HG03060 (cell line): ENCODE results near the gene SERF1A.
"Not testable (repeated sequence)": the region's sequence is repeated elsewhere in the genome, so short reads cannot be mapped to it uniquely, and the experiment has no call there.

ENCODE experiments used
- ATAC-seq: cut with Tn5 transposase; IDR thresholded peaks from one replicate; pipeline ENCODE4 v1.9.1; 2021; ENCODE audit warnings: low read depth, moderate number of reproducible peaks; ENCODE audit not compliant: unreplicated experiment

Gene SERF1A

DNA sequence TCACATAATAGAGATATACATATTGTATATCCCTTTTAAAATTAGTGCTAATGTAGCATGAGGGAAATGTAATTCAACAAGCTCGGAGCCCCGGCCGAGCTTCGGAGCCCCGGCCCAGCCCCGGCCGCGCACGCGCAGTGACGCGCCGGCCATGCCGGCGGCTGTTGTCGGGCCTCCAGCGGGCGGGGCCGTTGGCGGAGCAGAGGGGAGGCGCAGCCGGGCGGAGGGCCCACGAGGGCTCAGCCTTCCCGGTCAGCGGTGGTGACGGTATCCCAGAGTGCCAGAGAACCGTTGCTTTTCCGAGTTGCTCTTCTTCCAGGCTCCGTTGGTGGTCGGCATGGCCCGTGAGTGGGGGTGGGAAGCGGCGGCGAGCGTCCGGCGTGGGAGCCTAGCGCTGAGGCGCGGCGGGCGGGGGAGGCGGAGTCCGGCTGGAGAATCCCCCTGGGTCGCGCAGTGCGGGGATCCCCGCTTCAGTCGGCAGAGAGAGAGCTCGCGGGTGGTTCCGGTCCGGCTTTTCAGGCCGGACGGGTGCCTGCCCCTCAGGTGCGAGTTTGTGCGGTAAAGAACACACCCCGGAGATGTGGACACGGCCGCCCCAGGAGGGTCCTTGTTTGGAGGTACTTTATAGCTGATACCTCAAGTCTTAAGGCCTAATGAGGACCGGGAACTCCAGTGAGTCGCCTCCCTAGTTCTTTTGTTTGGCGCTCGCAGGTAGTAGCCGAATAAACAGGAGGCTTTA is at the start of gene SERF1A:
Gene SERF1A, plus strand, starts transcription at position 137 of the 739 bp plus-strand sequence. Its CDS starts 201 bp downstream, at position 338.
- peak; percentile 53 for ATAC-seq

DNA sequence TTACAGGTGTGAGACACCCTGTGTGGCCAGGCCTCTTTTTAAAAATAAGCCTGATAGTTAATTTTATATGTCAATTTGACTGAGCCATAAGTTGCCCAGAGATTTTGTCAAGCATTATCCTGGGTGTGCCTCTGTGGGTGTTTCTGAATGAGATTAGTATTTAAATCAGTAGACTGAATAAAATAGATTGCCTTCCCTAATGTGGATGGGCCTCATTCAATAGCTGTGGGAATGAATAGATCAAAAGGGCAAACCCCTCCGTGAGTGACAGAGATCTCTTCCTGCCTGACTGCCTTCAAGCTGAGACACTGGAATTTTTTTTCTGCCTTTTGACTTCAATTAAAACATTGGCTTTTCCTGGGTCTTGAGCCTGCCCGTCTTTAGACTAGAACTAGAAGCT is 33.7 kb upstream of the SERF1A start:
- ATAC-seq = not testable (repeated sequence)

DNA sequence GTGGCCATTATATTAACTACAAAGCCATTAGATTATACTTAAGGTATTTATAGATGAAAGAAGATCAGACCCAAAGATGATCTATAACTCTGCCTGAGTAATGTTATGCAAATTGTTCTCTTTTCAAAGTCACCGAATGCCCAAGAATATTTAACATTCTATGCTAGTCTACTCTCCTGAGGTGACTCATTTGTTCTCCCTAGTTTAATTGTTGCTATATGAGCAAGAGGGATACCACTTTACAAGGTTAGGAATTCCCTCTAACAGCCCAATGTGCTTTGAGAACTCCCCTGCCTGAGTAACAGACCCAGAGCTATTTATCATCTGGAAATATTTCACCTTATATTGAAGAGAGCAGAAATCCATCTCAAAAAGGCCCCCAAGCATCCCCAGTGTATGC is 29.8 kb upstream of the SERF1A start:
- ATAC-seq = not testable (repeated sequence)

DNA sequence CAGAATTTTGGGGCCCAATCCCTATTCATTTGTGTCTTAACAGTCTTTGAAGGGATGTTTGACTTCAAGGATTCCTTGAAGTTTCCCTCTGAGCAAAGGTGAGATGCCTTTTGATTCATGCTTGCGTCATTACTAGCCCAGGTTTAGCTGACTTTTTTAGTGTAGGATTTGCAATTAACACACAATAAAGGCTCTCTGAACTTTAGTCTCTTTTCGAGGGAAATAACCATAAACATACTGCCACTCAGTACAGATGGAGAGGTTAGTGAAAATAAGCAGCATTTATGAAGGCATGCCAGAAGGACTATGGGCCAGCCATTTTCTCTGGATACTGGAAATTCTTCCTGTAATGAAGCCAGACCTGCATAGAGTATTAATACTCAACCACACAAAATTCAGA is 4.4 kb upstream of the SERF1A start:
- not testable (repeated sequence) for ATAC-seq

DNA sequence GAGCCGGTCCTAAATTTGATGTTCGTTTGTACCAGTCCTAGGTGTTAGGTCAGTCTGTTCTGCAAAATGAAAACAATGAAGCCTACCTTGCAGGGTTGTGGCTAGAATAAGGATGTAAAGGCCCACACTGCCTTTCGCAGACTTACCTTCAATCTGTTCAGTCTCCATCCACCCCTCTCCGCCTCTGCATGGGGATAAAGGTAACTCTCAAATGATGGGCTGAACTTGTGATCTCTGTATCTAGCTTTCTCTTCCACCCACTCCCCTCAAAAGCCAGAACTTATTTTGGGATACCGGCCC is 753 bp downstream of the SERF1A start:
- peak; percentile 20 for ATAC-seq

DNA sequence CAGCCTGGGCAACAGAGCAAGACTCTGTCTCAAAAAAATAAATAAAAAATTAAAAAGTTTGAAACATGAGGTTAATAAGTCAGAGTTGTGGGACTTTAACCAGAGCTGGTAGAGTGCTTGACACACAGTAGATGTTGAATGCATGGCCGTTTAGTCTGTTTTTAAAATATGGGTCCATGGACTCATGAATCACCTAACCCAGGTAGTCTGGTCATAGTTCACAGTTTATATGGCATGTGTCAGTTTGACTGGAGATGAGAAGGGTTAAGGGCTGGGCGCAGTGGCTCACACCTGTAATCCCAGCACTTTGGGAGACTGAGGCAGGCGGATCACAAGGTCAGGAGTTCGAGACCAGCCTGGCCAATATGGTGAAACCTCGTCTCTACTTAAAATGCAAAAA is 6.2 kb downstream of the SERF1A start:
- not testable (repeated sequence) for ATAC-seq

DNA sequence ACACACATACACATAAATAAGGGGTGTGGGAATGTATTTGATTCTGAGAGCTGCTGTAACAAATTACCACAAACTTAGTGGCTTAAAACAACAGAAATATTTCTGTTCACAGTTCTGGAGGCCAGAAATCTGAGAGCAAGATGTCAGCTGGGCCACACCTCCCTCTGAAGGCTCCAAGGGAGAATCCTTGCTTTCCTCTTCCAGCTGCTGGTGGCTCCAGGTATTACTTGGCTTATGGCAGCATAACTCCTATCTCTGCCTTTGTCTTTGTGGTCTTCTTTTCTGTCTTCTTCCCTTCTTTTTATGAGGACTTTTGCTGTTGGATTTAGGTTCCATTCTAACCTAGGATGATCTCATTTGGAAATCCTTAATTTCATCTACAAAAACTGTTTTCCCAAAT is 16.4 kb downstream of the SERF1A start:
- not testable (repeated sequence) for ATAC-seq

DNA sequence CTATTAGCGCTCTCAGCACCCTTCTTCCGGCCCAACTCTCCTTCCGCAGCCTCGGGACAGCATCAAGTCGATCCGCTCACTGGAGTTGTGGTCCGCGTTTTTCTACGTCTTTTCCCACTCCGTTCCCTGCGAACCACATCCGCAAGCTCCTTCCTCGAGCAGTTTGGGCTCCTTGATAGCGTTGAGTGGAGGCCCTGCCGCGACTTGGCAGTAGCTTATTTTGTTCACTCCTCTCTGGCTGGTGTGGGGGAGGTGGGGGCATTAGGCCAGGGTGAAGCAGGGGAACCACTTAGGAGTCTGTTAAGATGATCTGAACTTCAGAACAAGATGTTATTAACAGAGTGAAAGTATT is 24.7 kb downstream of the SERF1A start:
- ATAC-seq = not testable (repeated sequence)

DNA sequence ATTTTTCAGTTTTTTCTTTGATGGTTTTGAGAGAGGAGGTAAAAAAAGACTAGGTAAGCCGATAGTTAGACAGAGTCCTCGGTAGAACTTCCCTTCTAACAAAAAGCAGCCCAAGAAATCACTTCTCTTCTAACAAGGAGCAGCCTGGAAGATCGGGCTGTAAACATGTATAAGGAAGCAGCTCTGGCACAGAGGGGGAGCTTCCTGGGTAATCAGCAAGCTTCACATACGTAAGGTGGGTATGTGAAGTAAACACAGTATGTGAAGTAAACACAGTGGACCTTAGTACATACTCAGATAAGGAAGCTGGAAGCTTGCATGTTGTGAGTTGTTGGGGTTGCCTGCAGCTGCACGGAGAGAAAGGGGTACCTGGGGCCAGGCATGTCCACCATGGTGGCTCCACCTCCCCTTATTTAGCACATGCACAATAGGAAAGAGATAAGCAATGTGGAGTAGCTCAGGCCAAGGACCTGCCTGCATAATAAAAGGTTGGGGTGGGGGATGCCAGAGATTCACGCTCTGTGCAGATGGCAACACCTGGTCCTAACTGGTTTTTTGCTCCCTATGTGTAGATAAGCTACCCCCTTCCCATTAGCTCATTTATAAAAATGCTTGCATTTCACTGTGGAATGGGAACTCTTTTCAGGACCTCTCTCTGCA is 31.4 kb downstream of the SERF1A start:
- ATAC-seq = not testable (repeated sequence)

DNA sequence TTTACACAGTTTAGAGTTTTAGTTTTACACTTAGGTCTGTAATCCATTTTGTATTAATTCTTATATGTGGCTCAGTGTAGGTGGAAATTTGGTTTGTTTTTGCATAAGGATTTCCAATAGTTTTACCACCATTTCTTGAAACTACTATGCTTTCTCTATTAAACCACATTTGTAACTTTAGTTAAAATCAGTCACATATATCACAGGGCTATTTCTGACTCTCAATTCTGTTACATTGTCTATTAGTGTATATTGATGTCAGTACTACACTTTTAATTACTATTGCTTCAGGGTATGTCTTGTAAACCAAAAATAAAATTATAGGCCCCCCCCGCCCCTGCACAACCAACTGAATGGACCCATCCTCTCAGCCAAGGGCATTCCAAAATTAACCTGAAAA is 32.1 kb downstream of the SERF1A start:
- not testable (repeated sequence) for ATAC-seq

DNA sequence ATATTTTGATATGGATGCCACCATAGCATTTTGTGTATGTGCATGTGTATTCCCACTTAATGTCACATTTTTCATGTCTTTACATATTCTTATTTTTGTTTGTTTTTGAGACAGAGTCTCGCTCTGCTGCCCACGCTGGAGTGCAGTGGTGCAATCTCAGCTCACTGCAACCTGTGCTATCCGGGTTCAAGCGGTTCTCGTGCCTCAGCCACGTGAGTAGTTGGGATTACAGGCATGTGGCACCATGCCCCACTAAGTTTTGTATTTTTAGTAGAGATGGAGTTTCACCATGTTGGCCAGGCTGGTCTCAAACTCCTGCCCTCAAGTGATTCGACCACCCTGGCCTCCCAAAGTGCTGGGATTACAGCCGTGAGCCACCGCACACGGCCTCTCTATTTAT is 52.6 kb downstream of the SERF1A start:
- not testable (repeated sequence) for ATAC-seq
